ENCODE measurements around the gene MYOF. TPM values are rescaled to one million over a fixed set of nuclear protein-coding genes. Genes with fewer than 3 reads are reported as not detected.

The MYOF gene
- total RNA-seq, 2 experiments from 2014 or later = 10.4 to 10.5 TPM

DNA sequence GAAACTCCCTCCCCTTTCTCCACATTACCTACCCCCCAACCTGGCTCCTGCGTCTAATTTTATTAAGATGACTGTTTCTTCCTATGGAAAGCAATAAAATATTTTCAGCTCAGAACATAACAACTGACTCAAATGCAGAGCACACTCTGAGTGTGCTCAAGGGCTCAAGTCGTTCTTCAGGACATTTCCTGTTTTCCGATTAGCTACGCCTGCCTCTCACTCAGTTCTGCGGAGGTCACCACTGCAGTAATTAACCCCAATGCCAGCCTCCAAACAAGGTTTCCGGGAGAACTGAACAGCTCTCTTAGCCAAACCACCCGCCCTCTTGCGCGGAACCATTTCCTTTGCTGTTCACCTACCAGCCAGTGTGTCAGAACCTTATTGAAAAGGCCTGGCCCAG, 19.3 kb downstream of the MYOF start:
- H3K27ac Mint-ChIP-seq = no peak overlapping the region

GRCh38 chr10:93462371-93462770, 19.8 kb downstream of the MYOF start:
- no peak for DNase-seq
- H3K4me3 Mint-ChIP-seq = no peak overlapping the region
- no peak overlapping the region for H3K27ac Mint-ChIP-seq
- no peaks in the 10 kb centered on the region for H3K36me3 Mint-ChIP-seq (ENCODE audit: low read depth)
- intact Hi-C loops (cut with micrococcal nuclease) = no loop called here
- H3K27me3 Mint-ChIP-seq (ENCODE audit: low read depth) = no peaks in the 10 kb centered on the region
- H3K9me3 Mint-ChIP-seq = no peaks in the 10 kb centered on the region
- CTCF ChIA-PET = interaction anchor here (0.7 to 1.9 kb wide), 5 partner anchors 13 to 86 kb away, joined by 3 to 8 read pairs (median 7); partner anchors contain the start of gene MYOF
- H3K4me1 Mint-ChIP-seq (ENCODE audit: low read depth) = peaks cover 13% of the 10 kb centered on the region

More for the DNA sequence above, 19.3 kb downstream of the MYOF start:
- CTCF ChIA-PET = interaction anchor here (0.7 to 1.5 kb wide), 4 partner anchors 13 to 83 kb away, joined by 3 to 8 read pairs (median 6); partner anchors contain the start of gene MYOF
- H3K36me3 Mint-ChIP-seq (ENCODE audit: low read depth) = no peaks in the 10 kb centered on the region
- H3K9me3 Mint-ChIP-seq = no peaks in the 10 kb centered on the region
- no peaks in the 10 kb centered on the region for H3K27me3 Mint-ChIP-seq (ENCODE audit: low read depth)
- intact Hi-C loops (cut with micrococcal nuclease) = no loop called here
- H3K4me3 Mint-ChIP-seq = no peak overlapping the region
- peaks cover 13% of the 10 kb centered on the region for H3K4me1 Mint-ChIP-seq (ENCODE audit: low read depth)
- DNase-seq = peak; percentile 28

- no peaks in the 10 kb centered on the region for H3K9me3 Mint-ChIP-seq
- peaks cover 13% of the 10 kb centered on the region for H3K4me1 Mint-ChIP-seq (ENCODE audit: low read depth)
- DNase-seq = no peak
- no peak overlapping the region for H3K27ac Mint-ChIP-seq
- H3K36me3 Mint-ChIP-seq (ENCODE audit: low read depth) = no peaks in the 10 kb centered on the region
- H3K27me3 Mint-ChIP-seq (ENCODE audit: low read depth) = no peaks in the 10 kb centered on the region
- intact Hi-C loops (cut with micrococcal nuclease) = no loop called here
- CTCF ChIA-PET = interaction anchor here (0.6 to 1.9 kb wide), 4 partner anchors 20 to 85 kb away, joined by 3 to 7 read pairs (median 5); partner anchors contain the start of gene MYOF
- no peak overlapping the region for H3K4me3 Mint-ChIP-seq
These were observed 20.3 kb downstream of the MYOF start for GRCh38 chr10:93461807-93462178.

DNA sequence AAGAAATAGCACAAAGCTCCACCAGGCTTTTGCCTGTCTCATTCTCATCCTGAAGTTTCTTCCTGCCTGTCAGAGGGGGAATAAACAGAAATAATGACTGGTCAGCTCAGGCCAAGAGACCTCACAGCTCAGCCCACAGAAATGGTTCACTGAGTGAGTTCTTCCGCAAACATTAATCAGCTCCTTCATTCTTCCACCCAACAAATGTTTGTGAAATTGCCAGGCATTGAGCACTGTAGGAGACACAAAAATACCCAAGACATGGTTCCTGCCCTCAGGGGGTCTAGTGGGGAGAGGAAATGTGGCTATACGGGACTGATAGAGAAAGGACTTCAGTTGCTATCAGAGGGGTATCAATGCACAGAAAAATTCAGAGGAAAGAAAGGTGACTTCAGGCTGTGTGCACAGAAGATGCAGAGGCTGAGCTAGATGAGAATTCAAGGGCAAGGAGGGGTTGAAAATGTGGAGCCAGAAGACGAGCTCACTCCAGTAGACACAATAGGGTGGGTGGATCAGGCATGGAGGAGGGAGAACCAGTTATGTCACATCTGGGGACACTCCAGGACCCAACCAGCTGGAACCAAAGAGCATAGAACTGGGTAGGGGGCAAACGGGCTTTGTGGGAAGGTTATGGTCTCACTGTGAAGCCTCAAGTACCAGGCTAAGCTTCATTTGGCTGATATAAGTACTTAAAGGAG, 20.9 kb downstream of the MYOF start:
- H3K27me3 Mint-ChIP-seq (ENCODE audit: low read depth) = no peaks in the 10 kb centered on the region
- CTCF ChIA-PET = interaction anchor here (0.6 to 1.9 kb wide), 4 partner anchors 20 to 85 kb away, joined by 3 to 7 read pairs (median 5); partner anchors contain the start of gene MYOF
- H3K36me3 Mint-ChIP-seq (ENCODE audit: low read depth) = no peaks in the 10 kb centered on the region
- no peaks in the 10 kb centered on the region for H3K9me3 Mint-ChIP-seq
- no peak overlapping the region for H3K4me3 Mint-ChIP-seq
- H3K27ac Mint-ChIP-seq = no peak overlapping the region
- H3K4me1 Mint-ChIP-seq (ENCODE audit: low read depth) = peaks cover 13% of the 10 kb centered on the region
- intact Hi-C loops (cut with micrococcal nuclease) = no loop called here
- no peak for DNase-seq

DNA sequence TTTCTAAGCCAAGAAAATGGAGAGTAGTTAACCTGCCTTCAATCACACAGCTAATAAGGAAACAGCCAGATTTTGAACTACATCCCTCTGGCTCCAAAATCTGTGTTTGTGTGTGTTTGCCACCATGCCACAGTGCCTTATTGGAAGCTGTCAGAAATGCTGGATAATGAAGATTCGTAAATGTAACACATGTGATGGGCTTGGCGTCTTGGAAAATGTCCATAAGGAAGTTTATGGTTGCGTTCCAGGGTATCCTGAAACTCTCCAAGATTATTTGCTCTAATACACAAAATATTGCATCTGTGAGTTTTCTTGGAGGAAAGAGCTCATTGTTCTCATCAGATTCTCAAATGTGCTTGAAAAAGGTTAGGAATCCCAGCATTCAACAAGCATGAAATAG, 22.7 kb downstream of the MYOF start:
- H3K36me3 Mint-ChIP-seq (ENCODE audit: low read depth) = no peaks in the 10 kb centered on the region
- CTCF ChIA-PET = interaction anchor here (1.4 kb wide), 1 partner anchor 81 kb away, joined by 3 read pairs; no protein-coding TSS in a partner anchor
- H3K4me1 Mint-ChIP-seq (ENCODE audit: low read depth) = peaks cover 13% of the 10 kb centered on the region
- no peaks in the 10 kb centered on the region for H3K27me3 Mint-ChIP-seq (ENCODE audit: low read depth)
- intact Hi-C loops (cut with micrococcal nuclease) = no loop called here
- no peak overlapping the region for H3K27ac Mint-ChIP-seq
- H3K9me3 Mint-ChIP-seq = no peaks in the 10 kb centered on the region
- H3K4me3 Mint-ChIP-seq = no peak overlapping the region
- no peak for DNase-seq

- Mint-ChIP-seq H3K27ac (no peak overlapping the region), H3K36me3 (ENCODE audit: low read depth) (no peaks in the 10 kb centered on the region), H3K4me1 (ENCODE audit: low read depth) (peaks cover 9% of the 10 kb centered on the region), H3K27me3 (ENCODE audit: low read depth) (no peaks in the 10 kb centered on the region), H3K4me3 (no peak overlapping the region), H3K9me3 (no peaks in the 10 kb centered on the region)
- intact Hi-C loops (cut with micrococcal nuclease) = no loop called here
- CTCF ChIA-PET = interaction anchor here (1.4 to 2.5 kb wide), 2 partner anchors 23 to 80 kb away, joined by 3 to 8 read pairs; partner anchors contain the start of gene MYOF
- no peak for DNase-seq
These were observed 23.3 kb downstream of the MYOF start for GRCh38 chr10:93458821-93459257.

DNA sequence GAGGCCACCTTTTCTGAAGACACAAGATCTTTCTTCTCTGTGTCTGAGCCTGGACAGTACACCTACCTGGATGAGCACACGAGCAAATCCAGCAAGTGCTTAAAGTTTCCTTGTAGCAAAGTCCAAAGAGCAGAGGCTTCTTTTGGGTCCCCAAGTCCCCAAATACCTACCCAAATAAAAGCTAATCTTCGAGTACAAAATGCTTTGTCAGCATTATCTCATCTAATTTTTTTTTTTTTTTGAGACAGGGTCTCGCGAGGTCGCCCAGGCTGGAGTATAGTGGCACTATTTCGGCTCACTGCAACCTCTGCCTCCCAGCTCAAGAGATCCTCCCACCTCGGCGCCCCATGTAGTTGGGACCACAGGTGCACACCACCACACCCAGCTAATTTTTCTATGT, 24.6 kb downstream of the MYOF start:
- no peaks in the 10 kb centered on the region for H3K9me3 Mint-ChIP-seq
- CTCF ChIA-PET = interaction anchor here (0.6 to 2.5 kb wide), 3 partner anchors 24 to 764 kb away, joined by 3 to 8 read pairs (median 8); partner anchors contain the start of gene MYOF
- H3K4me3 Mint-ChIP-seq = no peak overlapping the region
- no peak for DNase-seq
- intact Hi-C loops (cut with micrococcal nuclease) = no loop called here
- H3K36me3 Mint-ChIP-seq (ENCODE audit: low read depth) = no peaks in the 10 kb centered on the region
- no peak overlapping the region for H3K27ac Mint-ChIP-seq
- H3K27me3 Mint-ChIP-seq (ENCODE audit: low read depth) = no peaks in the 10 kb centered on the region
- peaks cover 4% of the 10 kb centered on the region for H3K4me1 Mint-ChIP-seq (ENCODE audit: low read depth)

DNA sequence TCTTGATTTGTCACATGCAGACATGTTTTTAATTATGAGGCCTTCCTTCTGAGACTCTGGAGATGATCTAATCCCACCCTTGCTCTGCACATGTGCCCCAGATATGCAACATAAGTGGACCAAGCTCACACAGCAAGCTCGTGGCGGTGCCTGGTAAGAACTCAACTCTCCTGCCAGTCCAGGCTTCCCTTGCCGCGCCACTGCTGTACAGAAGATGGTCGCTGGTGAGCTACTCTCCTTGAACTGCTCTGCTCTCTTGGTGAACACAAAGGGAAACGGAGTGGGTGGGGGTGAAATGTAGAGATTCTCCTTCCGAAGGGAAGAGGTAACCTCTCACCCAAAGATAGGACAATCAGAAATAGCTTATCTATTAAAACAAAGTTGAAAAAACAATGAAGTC, 25.7 kb downstream of the MYOF start:
- intact Hi-C loops (cut with micrococcal nuclease) = no loop called here
- DNase-seq = no peak
- Mint-ChIP-seq H3K4me1 (ENCODE audit: low read depth) (peaks cover 7% of the 10 kb centered on the region), H3K4me3 (no peak overlapping the region), H3K27me3 (ENCODE audit: low read depth) (no peaks in the 10 kb centered on the region), H3K27ac (no peak overlapping the region), H3K36me3 (ENCODE audit: low read depth) (no peaks in the 10 kb centered on the region), H3K9me3 (no peaks in the 10 kb centered on the region)
- CTCF ChIA-PET = interaction anchor here (0.6 to 2.5 kb wide), 3 partner anchors 25 to 180 kb away, joined by 3 to 8 read pairs (median 8); partner anchors contain the start of gene MYOF

GRCh38 chr10:93454736-93455135, 27.4 kb downstream of the MYOF start:
- intact Hi-C loops (cut with micrococcal nuclease) = no loop called here
- Mint-ChIP-seq H3K4me3 (no peak overlapping the region), H3K9me3 (no peaks in the 10 kb centered on the region), H3K4me1 (ENCODE audit: low read depth) (peaks cover 7% of the 10 kb centered on the region), H3K36me3 (ENCODE audit: low read depth) (peaks cover 3% of the 10 kb centered on the region), H3K27me3 (ENCODE audit: low read depth) (no peaks in the 10 kb centered on the region), H3K27ac (no peak overlapping the region)
- no peak for DNase-seq
- CTCF ChIA-PET = interaction anchor here (0.5 kb wide), 1 partner anchor 700 kb away, joined by 5 read pairs; no protein-coding TSS in a partner anchor

- CTCF ChIA-PET = no interaction called here
- Mint-ChIP-seq H3K9me3 (no peaks in the 10 kb centered on the region), H3K4me1 (ENCODE audit: low read depth) (peaks cover 7% of the 10 kb centered on the region), H3K4me3 (no peak overlapping the region), H3K27me3 (ENCODE audit: low read depth) (no peaks in the 10 kb centered on the region), H3K36me3 (ENCODE audit: low read depth) (peaks cover 3% of the 10 kb centered on the region), H3K27ac (no peak overlapping the region)
- intact Hi-C loops (cut with micrococcal nuclease) = no loop called here
- no peak for DNase-seq
These were observed 28.0 kb downstream of the MYOF start for GRCh38 chr10:93454146-93454545.

- CTCF ChIA-PET = no interaction called here
- Mint-ChIP-seq H3K4me1 (ENCODE audit: low read depth) (peaks cover 7% of the 10 kb centered on the region), H3K27ac (no peak overlapping the region), H3K27me3 (ENCODE audit: low read depth) (no peaks in the 10 kb centered on the region), H3K4me3 (no peak overlapping the region), H3K36me3 (ENCODE audit: low read depth) (peaks cover 3% of the 10 kb centered on the region), H3K9me3 (no peaks in the 10 kb centered on the region)
- intact Hi-C loops (cut with micrococcal nuclease) = no loop called here
- peak; percentile 14 for DNase-seq
These were observed 30.0 kb downstream of the MYOF start for GRCh38 chr10:93452143-93452542.

DNA sequence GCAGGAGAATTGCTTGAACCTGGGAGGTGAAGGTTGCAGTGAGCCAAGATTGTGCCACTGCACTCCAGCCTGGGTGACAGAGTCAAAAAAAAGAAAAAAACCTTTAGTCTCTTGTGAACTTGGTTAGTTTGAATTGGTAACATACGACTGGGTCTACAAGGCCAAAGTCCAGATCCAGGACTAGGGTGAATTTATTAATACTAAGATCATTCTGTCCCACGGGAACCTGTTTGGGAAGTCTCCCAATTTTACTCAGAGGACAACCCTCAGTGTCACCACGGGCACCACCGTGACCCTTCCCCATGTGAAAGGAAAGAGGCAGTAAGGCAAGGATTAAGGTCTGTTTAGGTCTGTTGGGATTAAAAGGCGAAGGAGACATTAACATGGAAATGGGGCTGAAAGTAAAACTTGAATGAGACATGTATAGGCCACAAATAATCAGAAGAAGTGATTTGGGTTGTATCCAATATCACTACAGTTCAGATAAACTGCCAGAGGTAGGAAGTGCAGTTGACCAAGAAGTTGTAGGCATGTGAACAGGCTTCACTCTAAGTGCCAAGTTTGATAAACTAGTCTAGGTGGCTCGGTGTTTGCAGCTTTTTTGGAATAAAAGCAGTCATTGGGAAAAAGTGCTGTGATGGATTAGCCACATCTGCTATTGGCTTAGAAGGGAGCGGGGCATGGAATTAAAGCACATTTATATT, 30.7 kb downstream of the MYOF start:
- no peak for DNase-seq
- H3K27ac Mint-ChIP-seq = no peak overlapping the region
- no peaks in the 10 kb centered on the region for H3K27me3 Mint-ChIP-seq (ENCODE audit: low read depth)
- CTCF ChIA-PET = no interaction called here
- H3K36me3 Mint-ChIP-seq (ENCODE audit: low read depth) = peaks cover 3% of the 10 kb centered on the region
- intact Hi-C loops (cut with micrococcal nuclease) = no loop called here
- peaks cover 7% of the 10 kb centered on the region for H3K4me1 Mint-ChIP-seq (ENCODE audit: low read depth)
- no peak overlapping the region for H3K4me3 Mint-ChIP-seq
- no peaks in the 10 kb centered on the region for H3K9me3 Mint-ChIP-seq

Data from activated naive CD4-positive, alpha-beta T cell treated with anti-CD3 and anti-CD28 coated beads for 36 hours (primary cell).